ENCODE data around the gene CD1B.

DNA sequence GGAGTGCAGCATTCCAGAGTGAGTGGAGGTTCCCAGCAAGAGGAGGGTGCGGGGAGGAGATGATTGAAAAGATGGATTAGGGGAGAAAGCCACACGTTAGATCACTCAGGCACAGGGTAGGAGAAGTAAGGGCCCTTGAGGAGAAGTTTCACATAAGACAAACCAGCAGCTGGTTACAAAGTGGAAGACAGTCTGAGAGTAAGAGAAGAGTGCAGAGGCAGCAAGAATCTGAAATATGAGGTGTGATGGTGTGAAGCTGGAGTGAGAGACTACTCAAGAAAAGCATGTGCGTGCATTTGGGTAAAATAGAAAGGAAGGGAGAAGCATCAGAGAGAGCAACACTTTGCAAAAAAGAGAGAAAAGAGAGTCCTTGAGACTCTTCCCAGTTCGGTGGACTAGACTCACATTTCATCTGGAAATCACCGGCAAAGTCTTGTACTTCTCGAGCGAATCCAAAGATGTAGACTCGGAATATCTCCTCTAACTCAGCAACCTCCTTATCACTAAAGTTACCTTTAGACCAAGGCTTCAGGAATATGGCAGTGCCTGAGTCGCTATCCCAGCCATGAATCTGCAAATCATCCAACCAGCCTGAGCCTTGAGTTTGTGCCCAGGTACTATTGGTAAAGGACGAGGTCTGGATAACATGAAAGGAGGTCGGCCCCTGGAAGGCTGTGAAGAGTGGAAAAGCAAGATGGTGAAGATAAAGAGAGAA is 783 bp downstream of the CD1B start:
- TF ChIP-seq ZBTB21 (tag by site-specific recombination; IDR thresholded peaks at IDR 0.05) = no peak
- no peak for TF ChIP-seq CTCF (tag by site-specific recombination; IDR thresholded peaks at IDR 0.05)
- no peak for TF ChIP-seq ZNF138 (tag by site-specific recombination; IDR thresholded peaks at IDR 0.05; ENCODE audit: borderline replicate concordance)
- no peak for TF ChIP-seq YY1 (tag by site-specific recombination; IDR thresholded peaks at IDR 0.05)
- no peak for TF ChIP-seq ZNF654 (tag by site-specific recombination; IDR thresholded peaks at IDR 0.05; ENCODE audit: low read depth)
- TF ChIP-seq INSM2 (tag by site-specific recombination; IDR thresholded peaks at IDR 0.05) = no peak
- TF ChIP-seq ZNF529 (tag by site-specific recombination; IDR thresholded peaks at IDR 0.05; ENCODE audit: insufficient replicate concordance) = no peak
- no peak for TF ChIP-seq ZBTB11 (tag by site-specific recombination; conservative IDR thresholded peaks at IDR 0.05; ENCODE audit: low read depth)
- TF ChIP-seq MYNN (tag by site-specific recombination; IDR thresholded peaks at IDR 0.05; ENCODE audit: borderline replicate concordance) = no peak

Data from HEK293 (cell line).